NCI-H2227 (cell line): ENCODE data around the gene ADAMTSL4.
A peak's percentile ranks its signal among the peaks of the same experiment; 100 is the strongest.
"Not testable (repeated sequence)": the region's sequence is repeated elsewhere in the genome, so short reads cannot be mapped to it uniquely, and the experiment has no call there.

Experiments
- DNase-seq: peaks from one replicate; lab custom pipeline; 2025; ENCODE audit not compliant: unreplicated experiment; lab: John Stamatoyannopoulos, UW

ADAMTSL4 gene

DNA sequence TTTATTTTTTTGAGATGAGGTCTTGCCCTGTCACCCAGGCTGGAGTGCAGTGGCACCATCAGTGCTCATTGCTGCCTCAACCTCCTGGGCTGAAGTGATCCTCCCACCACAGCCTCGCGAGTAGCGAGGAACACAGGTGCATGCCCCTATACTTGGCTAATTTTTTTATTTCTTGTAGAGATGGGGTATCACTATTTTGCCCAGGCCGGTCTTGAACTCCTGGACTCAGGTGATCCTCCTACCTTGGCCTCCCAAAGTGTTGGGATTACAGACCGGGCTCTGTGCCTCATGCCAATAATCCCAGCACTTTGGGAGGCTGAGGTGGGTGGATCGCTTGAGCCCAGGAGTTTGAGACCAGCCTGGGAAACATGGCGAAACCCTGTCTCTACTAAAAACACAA is 32.2 kb downstream of the ADAMTSL4 start:
- DNase-seq = not testable (repeated sequence)

DNA sequence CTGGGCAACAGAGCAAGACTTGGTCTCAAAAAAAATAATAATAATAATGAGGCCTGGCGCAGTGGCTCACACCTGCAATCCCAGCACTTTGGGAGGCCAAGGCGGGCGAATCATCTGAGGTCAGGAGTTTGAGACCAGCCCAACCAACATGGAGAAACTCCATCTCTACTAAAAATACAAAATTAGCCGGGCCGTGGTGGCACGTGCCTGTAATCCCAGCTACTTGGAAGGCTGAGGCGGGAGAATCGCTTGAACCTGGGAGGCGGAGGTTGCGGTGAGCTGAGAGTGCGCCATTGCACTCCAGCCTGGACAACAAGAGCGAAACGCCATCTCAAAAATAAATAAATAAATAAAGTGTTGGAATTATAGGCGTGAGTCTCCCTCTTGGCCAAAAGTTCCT is 32.8 kb downstream of the ADAMTSL4 start:
- not testable (repeated sequence) for DNase-seq

DNA sequence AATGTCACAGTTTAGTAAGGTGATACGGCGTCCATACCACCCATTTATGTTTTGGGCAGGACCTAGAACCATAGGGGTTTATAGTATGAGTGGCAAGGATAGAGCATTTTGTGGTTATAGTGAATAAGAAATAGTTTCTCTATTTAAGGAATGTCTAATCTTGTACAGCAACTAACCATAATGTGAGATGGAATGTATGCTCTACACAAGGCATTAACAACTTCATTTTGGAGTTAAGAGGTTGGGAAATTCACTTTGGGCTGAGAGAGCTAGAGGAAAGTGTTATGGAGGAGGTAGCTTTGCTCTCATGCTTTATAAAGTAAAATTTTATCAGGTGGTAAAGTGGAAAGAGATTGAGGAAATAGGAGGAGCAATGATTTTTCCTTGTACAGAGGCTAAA is 33.2 kb downstream of the ADAMTSL4 start:
- DNase-seq = no peak

DNA sequence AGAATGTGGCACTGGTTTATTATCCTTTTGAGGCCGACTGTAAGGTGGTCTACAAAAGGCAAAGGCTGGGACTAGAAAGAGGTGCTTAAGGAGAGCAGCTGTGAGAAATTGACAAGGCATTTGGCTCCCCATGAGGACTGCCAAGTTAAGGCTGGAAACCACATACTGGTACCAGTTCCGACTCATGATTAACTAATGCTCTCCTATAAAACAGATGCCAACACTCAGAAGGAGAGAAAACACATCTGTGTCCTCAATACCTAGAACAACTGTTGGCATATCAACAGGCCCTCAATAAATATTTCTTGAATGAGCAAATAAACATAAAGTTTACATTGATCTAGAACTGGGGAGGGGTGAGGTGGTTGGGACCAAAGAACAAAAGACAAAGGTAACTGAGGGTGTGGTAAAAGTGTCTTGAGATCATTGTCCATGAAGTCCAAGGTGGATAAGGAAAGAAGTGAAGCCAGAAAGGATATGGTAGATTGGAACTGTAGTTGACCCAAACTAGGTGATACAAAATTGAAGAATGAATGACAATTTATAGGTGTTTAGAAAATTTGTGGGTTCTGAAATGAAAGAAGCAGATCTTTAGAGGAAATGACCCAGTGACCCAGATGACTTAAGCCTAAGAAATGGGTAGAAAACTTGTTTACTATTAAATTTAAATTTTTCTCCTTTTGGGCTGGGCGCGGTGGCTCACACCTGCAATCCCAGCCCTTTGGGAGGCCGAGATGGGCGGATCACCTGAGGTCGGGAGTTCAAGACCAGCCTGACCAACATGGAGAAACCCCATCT is 47.1 kb downstream of the ADAMTSL4 start:
- DNase-seq = no peak

DNA sequence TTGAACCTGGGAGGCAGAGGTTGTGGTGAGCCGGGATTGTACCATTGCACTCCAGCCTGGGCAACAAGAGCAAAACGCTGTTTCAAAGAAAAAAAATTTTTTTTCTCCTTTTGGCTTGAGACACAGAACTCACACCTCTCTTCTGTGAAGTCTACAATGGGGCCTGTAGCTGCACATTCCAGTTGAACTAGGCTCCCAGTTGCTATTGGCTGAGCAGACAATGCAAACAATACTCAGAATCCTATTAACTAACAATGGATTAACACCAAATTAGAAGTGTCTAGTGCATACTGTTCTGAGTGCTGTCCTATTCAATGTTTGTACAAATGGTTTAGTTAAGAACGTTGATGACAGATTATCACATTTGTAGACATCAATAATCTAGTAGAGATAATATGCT is 47.8 kb downstream of the ADAMTSL4 start:
- no peak for DNase-seq

DNA sequence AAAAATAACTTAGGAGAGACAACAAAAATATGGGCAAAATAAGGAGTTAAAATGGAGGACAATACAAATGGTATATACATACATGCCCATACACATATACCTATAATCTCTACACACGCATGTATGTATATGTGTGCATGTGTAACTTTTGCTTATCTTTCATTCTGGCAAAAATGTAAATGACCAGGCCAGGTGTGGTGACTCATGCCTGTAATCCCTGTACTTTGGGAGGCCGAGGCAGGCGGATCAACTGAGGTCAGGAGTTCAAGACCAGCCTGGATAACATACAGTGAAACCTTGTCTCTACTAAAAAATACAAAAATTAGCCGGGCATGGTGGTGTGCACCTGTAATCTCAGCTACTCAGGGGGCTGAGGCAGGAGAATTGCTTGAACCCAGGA is 49.1 kb downstream of the ADAMTSL4 start:
- not testable (repeated sequence) for DNase-seq

DNA sequence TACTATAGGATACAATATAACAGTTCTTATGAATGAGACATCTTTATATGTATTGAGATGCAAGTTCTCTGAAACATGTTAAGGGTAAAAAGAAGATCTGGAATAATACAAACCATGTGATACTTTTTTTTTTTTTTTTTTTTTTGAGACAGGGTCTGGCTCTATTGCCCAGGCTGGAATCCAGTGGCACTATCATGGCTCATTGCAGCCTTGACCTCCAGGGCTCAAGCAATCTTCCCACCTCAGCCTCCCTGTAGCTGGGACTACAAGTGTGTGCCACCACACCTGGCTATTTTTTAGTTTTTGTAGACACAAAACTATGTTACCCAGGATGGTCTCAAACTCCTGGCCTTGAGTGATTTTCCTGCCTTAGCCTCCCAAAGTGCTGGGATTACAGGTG is 52.3 kb downstream of the ADAMTSL4 start:
- no peak for DNase-seq

DNA sequence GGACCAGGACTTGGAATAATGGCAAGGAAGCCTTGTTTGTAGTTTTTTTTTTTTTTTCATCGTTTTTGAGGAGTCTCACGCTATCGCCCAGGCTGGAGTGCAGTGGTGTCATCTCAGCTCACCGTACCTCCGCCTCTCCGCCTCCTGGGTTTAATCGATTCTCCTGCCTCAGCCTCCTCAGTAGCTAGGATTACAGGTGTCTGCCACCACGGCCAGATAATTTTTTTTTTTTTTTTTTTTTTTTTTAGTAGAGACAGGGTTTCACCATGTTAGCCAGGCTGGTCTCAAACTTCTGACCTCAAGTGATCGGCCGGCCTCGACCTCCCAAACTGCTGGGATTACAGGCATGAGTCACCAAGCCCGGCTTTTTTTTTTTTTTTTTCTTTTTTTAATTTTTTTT is 53.2 kb downstream of the ADAMTSL4 start:
- DNase-seq = not testable (repeated sequence)

DNA sequence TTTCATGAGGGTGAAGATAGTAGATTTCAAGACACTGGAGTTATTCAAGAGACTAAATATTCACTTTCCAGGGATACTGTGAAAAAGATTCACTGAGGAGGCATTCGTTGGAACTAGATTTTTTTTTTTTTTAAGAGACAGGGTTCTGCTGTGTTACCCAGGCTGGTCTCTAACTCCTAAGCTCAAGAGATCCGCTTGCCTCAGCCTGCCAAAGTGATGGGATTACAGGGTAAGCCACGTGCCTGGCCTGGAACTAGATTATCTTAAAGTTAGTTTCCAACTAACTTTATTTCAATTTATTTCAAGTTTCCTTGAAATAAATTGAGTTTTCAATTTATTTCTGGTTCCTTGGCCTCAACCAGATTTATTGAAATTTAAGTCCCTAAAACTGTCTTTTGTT is 54.5 kb downstream of the ADAMTSL4 start:
- no peak for DNase-seq

DNA sequence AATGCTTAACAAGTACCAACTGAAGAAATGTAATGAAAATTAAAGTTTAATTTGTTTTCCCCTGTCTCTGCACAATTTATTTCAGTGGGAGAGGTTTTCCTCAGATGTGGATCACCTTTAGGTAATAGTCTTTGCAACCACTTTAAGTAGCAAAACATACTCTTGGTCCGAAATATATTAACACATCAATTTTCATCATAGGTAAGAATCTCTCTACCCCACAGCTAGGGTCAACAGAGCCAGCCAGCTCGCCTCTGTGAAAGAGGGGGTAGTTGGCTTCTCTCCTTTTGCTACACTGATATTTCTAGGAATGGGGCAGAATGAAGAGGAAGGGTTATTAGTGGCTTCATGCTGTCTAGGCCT is 55.0 kb downstream of the ADAMTSL4 start:
- no peak for DNase-seq

DNA sequence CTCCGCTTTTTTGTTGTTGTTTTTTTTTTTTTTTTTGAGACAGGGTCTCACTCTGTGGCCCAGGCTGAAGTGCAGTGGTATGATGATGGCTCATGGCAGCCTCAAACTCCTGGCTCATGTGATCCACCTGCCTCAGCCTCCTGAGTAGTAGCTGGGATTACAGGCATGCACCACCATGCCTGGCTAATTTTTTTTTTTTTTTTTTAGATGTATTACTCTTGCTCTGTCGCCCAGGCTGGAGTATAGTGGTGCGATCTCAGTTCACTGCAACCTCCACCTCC is 56.2 kb downstream of the ADAMTSL4 start:
- DNase-seq = not testable (repeated sequence)

DNA sequence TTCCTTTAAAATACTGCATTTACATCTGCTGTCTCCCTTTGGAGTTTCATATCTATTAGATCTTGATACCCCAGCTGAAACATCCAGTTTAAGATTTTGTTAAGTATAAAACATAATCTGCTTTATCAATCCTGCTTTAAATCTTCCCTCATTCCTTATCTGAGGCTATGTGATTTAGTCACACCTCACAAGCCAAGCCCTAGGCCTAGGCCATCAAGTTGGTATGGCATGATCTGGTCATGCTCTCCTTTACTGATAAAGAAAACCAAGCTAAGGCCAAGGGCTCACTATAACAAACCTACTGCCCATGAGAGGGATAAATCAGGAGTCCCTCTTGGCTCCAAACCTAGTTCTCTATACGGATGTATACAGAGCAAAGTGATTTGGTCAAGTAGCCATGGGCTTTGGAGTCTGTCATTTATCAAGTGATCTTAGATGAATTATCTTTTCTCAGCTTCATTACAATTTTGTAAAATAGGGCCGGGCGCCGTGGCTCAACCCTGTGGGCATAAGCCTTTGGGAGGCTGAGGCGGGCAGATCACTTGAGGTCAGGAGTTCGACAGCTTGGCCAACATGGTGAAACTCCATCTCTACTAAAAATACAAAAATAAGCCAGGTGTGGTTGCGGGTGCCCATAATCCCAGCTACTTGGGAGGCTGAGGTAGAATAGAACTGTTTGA is 57.4 kb downstream of the ADAMTSL4 start:
- no peak for DNase-seq

DNA sequence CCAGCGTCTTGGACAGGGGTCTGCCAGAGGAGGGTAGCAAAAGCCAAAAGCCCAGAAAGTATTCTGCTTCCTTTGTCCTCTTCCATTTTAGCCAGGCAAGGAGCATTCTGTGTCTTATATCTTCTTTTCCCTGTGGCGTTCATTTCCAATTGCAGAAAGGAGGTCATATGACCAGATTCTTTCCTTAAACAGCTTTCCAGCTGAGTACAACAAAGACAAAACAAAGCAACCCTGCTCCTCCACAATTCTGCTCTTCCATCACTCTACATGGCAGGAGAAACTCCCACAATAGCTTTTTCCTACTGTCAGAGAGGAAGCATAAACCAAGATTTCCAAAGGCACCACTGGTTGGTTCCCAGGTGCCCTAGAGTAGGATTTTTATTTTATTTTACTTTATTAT is 60.5 kb downstream of the ADAMTSL4 start:
- DNase-seq = peak; percentile 51
